ENCODE measurements around the gene RFX1.
A peak's percentile ranks its signal among the peaks of the same experiment; 100 is the strongest.
"Not testable (repeated sequence)": the region's sequence is repeated elsewhere in the genome, so short reads cannot be mapped to it uniquely, and the experiment has no call there.

Gene RFX1

DNA sequence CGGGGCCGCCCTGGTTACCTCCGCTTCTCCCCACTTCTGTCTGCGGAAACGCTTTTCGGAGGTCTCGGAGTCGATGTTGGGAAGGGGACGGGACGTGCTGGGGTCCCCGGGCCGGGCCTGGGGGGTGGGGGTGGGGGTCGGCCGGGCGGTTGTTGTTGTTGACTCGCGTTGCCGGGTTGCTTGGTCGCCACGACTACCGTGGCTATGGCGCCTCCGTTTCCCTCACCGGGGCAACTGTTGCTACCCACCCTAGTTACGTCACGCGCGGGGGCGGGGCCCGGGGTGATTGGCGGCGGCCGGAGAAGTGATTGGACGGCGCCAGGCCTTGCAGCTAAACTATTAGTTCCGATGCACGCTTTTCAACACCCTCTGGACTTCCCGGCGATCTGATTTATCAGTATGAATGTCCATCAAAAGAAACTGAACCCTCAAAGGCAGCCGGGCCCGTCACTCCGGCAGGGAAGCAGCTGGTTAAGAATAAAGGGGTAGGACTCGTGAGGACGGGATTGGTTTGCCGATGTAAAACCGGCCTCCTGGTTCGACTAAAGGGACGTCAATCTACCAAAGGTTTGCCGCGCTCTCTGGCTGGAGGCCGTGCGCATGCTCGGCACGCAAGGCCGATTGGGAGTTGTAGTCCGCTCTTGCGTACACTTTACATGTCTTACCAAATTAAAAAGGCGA is at the start of gene RFX1:
Gene RFX1, minus strand, starts transcription at position 236 of the 681 bp plus-strand sequence. CDS start 12,477 bp downstream, outside the sequence.
- Mint-ChIP-seq H3K27ac (ENCODE audit: low read depth) (peak within 1 kb of the TSS; percentile 99), H3K27me3 (no peaks in the 10 kb centered on the region), H3K9me3 (no peaks in the 10 kb centered on the region), H3K4me1 (peaks cover 32% of the 10 kb centered on the region), H3K36me3 (ENCODE audit: insufficient read depth) (peaks cover 27% of the 10 kb centered on the region), H3K4me3 (peak within 1 kb of the TSS; percentile 88)
- ATAC-seq (replicated peaks; ENCODE audit: extremely low read depth, poor library complexity, severe bottlenecking) (peak; percentile 75), DNase-seq (ENCODE audit: low spot score in 2 of 2) (peak; percentile 100)

DNA sequence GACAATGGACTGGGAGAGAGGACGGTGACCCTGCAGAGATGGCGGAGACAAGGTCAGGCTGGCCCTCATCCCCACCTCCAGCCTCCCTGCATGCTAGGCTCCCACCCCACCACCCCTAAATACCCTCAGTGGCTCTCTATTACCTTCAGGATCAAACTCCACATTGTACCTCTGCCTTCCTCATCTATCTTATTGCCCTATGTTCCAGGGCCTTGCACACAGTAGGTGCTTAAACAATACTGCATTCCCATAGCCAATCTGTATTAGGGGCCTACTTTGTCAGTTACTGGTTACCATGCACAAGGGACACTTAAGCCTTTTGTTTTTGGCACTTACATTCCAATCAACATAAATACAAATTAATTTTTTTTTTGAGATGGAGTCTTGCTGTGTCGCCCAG is 49.3 kb upstream of the RFX1 start:
- Mint-ChIP-seq H3K27ac (ENCODE audit: low read depth) (no peak overlapping the region), H3K4me3 (no peak overlapping the region), H3K4me1 (peaks cover 27% of the 10 kb centered on the region), H3K9me3 (no peaks in the 10 kb centered on the region), H3K36me3 (ENCODE audit: insufficient read depth) (peaks cover 22% of the 10 kb centered on the region), H3K27me3 (peaks cover 29% of the 10 kb centered on the region)
- ATAC-seq (replicated peaks; ENCODE audit: extremely low read depth, poor library complexity, severe bottlenecking) (no peak), DNase-seq (ENCODE audit: low spot score in 2 of 2) (no peak)

DNA sequence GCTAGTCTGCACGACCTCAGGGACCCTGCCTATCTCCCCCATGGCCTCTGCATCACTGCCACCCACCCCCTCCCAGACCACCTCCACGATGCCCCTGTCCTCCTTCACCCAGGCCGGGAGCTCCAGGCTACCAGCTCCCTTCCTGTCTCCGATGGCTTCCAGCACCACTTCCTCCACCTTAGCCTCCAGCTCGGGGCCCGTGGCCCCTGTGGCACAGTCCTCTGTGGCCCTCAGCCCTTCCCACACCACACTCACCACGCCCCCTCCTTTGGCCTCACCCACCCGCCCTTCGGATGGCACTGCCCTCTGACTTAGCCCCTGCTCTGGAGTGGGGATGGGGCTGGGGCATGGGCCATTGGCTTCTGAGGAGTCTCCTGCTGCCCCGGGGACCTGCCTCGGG is 48.6 kb upstream of the RFX1 start:
- ATAC-seq (replicated peaks; ENCODE audit: extremely low read depth, poor library complexity, severe bottlenecking) (no peak), DNase-seq (ENCODE audit: low spot score in 2 of 2) (no peak)
- Mint-ChIP-seq H3K4me1 (peaks cover 27% of the 10 kb centered on the region), H3K4me3 (no peak overlapping the region), H3K27ac (ENCODE audit: low read depth) (peak overlapping the region; percentile 58), H3K9me3 (no peaks in the 10 kb centered on the region), H3K27me3 (peaks cover 22% of the 10 kb centered on the region), H3K36me3 (ENCODE audit: insufficient read depth) (peaks cover 29% of the 10 kb centered on the region)

DNA sequence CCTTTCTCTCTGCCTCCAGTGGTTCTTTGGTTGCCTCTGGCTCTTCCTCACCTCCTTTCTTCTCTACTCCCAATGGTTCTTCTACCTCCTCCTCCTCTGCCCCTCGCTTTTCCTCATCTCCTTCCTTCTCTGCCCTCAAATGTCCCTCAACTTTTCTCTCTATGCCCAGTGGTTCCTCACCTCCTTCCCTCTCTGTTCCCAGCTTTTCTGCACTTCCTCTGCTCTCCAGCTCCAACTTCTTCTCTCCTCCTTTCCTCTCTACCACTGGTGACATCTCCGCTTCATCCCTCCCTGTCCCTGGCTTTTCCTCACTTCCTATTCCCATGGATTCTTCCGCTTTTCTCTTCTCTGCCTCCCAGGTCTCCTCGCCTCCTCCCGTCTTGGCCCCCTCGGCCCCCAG is 48.0 kb upstream of the RFX1 start:
- Mint-ChIP-seq H3K4me3 (no peak overlapping the region), H3K9me3 (no peaks in the 10 kb centered on the region), H3K36me3 (ENCODE audit: insufficient read depth) (peaks cover 35% of the 10 kb centered on the region), H3K4me1 (peaks cover 25% of the 10 kb centered on the region), H3K27me3 (peaks cover 16% of the 10 kb centered on the region), H3K27ac (ENCODE audit: low read depth) (peak overlapping the region; percentile 58)
- DNase-seq (ENCODE audit: low spot score in 2 of 2) (no peak), ATAC-seq (replicated peaks; ENCODE audit: extremely low read depth, poor library complexity, severe bottlenecking) (no peak)

DNA sequence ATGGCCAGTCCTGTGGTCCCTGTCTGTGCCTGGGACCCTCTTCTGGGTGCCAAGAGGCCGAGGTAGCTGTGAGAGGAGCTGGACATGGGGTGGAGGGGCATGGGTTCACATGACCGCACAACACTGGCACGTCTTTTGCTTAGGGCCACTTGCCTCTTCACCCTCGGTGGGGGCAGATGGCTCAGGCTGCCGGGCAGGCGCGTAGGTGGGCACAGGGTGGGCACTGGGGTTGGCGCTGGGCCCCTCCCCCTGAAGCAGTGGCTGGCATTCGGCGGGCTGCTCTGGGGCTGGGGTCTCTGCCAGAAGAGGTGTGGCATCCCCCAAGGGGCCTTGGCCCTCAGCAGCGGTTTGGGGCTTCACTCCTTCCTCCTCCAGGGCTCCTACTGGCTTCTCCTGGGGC is 47.4 kb upstream of the RFX1 start:
- peaks cover 23% of the 10 kb centered on the region for H3K4me1 Mint-ChIP-seq
- no peak overlapping the region for H3K4me3 Mint-ChIP-seq
- DNase-seq (ENCODE audit: low spot score in 2 of 2) (no peak), ATAC-seq (replicated peaks; ENCODE audit: extremely low read depth, poor library complexity, severe bottlenecking) (no peak)
- H3K27me3 Mint-ChIP-seq = peaks cover 10% of the 10 kb centered on the region
- peak overlapping the region; percentile 58 for H3K27ac Mint-ChIP-seq (ENCODE audit: low read depth)
- H3K36me3 Mint-ChIP-seq (ENCODE audit: insufficient read depth) = peaks cover 41% of the 10 kb centered on the region
- H3K9me3 Mint-ChIP-seq = no peaks in the 10 kb centered on the region

DNA sequence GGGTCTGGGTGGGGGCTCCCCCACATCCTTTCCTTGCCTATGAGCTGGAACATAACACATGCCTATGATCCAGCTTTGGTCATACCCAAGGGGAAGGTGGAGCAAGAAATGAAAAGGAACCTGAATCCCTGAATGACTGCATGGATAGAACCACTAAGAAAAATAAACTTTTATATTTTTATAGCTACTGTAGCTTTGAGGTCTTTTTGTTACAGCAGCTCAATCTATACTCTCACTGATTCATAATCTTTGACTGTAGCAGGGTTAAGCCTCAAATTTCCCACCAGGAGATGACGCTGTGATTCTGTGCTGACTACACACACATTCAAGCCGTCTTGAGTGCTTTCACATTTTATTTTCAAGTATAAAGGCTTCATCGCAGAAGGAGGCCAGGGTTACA is 46.9 kb upstream of the RFX1 start:
- Mint-ChIP-seq H3K4me1 (peaks cover 21% of the 10 kb centered on the region), H3K4me3 (no peak overlapping the region), H3K36me3 (ENCODE audit: insufficient read depth) (peaks cover 43% of the 10 kb centered on the region), H3K9me3 (no peaks in the 10 kb centered on the region), H3K27me3 (peaks cover 5% of the 10 kb centered on the region), H3K27ac (ENCODE audit: low read depth) (peak overlapping the region; percentile 44)
- DNase-seq (ENCODE audit: low spot score in 2 of 2) (no peak), ATAC-seq (replicated peaks; ENCODE audit: extremely low read depth, poor library complexity, severe bottlenecking) (no peak)

DNA sequence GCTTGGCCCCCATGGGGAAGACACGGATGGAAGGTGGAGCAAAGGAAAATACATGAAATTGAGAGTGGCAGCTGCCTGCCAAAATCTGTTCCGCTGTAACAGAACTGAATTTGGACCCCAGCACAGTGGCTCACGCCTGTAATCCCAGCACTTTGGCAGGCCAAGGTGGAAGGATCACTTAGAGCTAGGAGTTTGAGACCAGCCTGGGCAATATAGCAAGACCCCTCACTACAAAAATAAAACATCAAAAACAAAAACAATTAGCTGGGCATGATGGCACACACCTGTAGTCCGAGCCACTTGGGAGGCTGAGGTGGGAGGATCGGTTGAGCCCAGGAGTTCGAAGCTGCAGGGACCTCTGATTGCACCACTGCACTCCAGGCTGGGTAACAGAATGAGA is 46.4 kb upstream of the RFX1 start:
- no peaks in the 10 kb centered on the region for H3K9me3 Mint-ChIP-seq
- ATAC-seq (replicated peaks; ENCODE audit: extremely low read depth, poor library complexity, severe bottlenecking) = no peak
- no peak overlapping the region for H3K4me3 Mint-ChIP-seq
- H3K27me3 Mint-ChIP-seq = no peaks in the 10 kb centered on the region
- peaks cover 17% of the 10 kb centered on the region for H3K4me1 Mint-ChIP-seq
- peaks cover 48% of the 10 kb centered on the region for H3K36me3 Mint-ChIP-seq (ENCODE audit: insufficient read depth)
- peak overlapping the region; percentile 44 for H3K27ac Mint-ChIP-seq (ENCODE audit: low read depth)
- no peak for DNase-seq (ENCODE audit: low spot score in 2 of 2)

DNA sequence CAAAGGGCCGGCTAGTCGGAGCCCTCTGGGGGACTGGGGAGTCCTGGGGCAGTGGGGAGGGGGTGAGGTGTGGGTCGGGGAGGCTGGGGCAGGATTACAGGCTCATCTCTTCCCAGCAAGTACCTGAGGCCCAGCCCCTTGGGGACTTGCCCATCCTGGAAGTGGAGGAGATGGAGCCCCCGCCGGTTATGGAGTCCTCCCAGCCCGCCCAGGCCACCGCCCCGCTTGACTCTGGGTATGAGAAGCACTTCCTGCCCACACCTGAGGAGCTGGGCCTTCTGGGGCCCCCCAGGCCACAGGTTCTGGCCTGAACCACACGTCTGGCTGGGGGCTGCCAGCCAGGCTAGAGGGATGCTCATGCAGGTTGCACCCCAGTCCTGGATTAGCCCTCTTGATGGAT is 45.9 kb upstream of the RFX1 start:
- peaks cover 17% of the 10 kb centered on the region for H3K4me1 Mint-ChIP-seq
- no peak overlapping the region for H3K4me3 Mint-ChIP-seq
- no peaks in the 10 kb centered on the region for H3K9me3 Mint-ChIP-seq
- DNase-seq (ENCODE audit: low spot score in 2 of 2) = no peak
- H3K27ac Mint-ChIP-seq (ENCODE audit: low read depth) = peak overlapping the region; percentile 44
- peaks cover 53% of the 10 kb centered on the region for H3K36me3 Mint-ChIP-seq (ENCODE audit: insufficient read depth)
- H3K27me3 Mint-ChIP-seq = no peaks in the 10 kb centered on the region
- ATAC-seq (replicated peaks; ENCODE audit: extremely low read depth, poor library complexity, severe bottlenecking) = no peak

DNA sequence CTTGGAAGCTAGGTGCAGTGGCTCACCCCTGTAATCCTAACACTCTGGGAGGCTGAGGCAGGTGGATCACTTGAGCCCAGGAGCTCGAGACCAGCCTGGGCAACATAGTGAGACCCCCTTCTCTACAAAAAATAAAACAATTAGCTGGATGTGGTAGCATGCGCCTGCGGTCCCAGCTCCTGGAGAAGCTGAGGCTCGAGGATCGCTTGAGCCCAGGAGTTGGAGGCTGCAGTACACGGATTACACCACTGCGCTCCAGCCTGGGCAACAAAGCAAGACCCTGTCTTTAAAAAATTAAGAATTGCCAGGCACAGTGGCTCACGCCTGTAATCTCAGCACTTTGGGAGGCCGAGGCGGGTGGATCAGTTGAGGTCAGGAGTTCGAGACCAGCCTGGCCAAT is 44.8 kb upstream of the RFX1 start:
- H3K27me3 Mint-ChIP-seq; ATAC-seq (replicated peaks; ENCODE audit: extremely low read depth, poor library complexity, severe bottlenecking); H3K27ac Mint-ChIP-seq (ENCODE audit: low read depth); H3K4me3 Mint-ChIP-seq; H3K9me3 Mint-ChIP-seq; DNase-seq (ENCODE audit: low spot score in 2 of 2): not testable (repeated sequence)
- Mint-ChIP-seq H3K4me1 (peaks cover 17% of the 10 kb centered on the region), H3K36me3 (ENCODE audit: insufficient read depth) (peaks cover 60% of the 10 kb centered on the region)

DNA sequence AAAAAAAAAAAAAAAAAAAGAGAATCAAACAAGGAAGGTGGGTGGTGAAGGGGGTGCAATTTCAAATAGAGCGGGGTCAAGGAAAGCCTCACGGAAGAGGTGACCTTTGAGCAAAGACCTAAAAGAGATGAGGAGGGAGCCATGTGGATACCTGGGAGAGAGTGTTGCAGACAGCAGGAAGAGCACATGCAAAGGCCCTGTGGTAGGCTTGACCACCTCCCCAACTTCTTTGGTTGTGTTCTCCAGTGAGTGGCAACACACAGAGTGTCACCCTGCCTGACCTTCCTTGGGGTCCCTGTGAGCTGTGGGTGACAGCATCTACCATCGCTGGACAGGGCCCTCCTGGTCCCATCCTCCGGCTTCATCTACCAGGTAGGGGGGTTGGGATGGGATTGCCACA is 44.4 kb upstream of the RFX1 start:
- H3K36me3 Mint-ChIP-seq (ENCODE audit: insufficient read depth) = peaks cover 65% of the 10 kb centered on the region

DNA sequence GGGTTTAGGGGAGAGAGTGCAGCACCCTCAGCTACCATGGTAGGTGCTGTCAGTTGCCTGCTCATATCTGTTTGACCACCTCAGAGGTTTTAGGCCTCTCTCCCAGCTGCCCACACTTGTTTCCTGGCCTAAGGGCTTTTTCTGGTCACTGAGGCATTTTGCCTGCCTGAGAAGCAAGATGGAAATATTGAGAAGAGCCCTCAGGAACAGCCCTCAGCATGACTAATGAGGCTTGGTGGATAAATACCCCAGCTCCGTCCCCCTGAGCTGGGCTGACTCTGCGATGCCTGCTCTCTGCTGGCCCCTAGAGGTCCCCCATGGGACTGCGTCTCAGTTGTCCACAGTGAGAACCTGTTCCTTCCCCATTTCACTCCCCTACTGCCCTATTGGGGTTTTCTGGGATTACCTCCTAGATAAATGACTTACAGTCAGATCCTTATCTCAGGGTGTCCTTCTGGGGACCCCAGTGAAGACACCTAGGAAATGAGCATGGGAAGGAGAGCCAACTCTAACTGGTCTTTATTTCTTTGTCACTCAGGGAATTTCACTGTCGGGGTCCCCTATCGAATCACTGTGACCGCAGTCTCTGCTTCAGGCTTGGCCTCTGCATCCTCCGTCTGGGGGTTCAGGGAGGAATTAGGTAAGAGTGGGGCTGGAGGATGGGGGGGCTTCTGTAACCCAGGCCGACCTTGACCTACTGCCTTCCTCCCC is 42.5 kb upstream of the RFX1 start:
- ATAC-seq (replicated peaks; ENCODE audit: extremely low read depth, poor library complexity, severe bottlenecking) = peak; percentile 78
- peaks cover 7% of the 10 kb centered on the region for H3K4me1 Mint-ChIP-seq
- H3K4me3 Mint-ChIP-seq = no peak overlapping the region
- no peaks in the 10 kb centered on the region for H3K9me3 Mint-ChIP-seq
- no peaks in the 10 kb centered on the region for H3K27me3 Mint-ChIP-seq
- H3K36me3 Mint-ChIP-seq (ENCODE audit: insufficient read depth) = peaks cover 78% of the 10 kb centered on the region
- H3K27ac Mint-ChIP-seq (ENCODE audit: low read depth) = no peak overlapping the region
- DNase-seq (ENCODE audit: low spot score in 2 of 2) = peak; percentile 65 to 75

More for the DNA sequence above, 44.4 kb upstream of the RFX1 start:
- no peak for ATAC-seq (replicated peaks; ENCODE audit: extremely low read depth, poor library complexity, severe bottlenecking)
- Mint-ChIP-seq H3K27ac (ENCODE audit: low read depth) (no peak overlapping the region), H3K27me3 (no peaks in the 10 kb centered on the region), H3K4me3 (no peak overlapping the region), H3K9me3 (no peaks in the 10 kb centered on the region), H3K4me1 (peaks cover 16% of the 10 kb centered on the region)
- DNase-seq (ENCODE audit: low spot score in 2 of 2) = no peak

DNA sequence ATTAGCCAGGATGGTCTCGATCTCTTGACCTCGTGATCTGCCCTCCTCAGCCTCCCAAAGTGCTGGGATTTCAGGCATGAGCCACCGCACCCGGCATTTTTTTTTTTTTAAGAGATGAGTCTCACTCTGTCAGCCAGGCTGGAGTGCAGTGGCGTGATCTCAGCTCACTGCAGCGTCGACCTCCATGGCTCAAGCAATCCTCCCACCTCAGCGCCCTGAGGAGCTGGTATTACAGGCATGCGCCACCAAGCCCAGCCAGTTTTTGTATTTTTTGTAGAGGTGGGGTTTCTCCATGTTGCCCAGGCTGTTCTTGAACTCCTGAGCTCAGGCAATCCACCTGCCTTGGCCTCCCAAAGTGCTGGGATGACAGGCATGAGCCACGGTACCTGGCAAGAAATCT is 41.7 kb upstream of the RFX1 start:
- not testable (repeated sequence) for ATAC-seq (replicated peaks; ENCODE audit: extremely low read depth, poor library complexity, severe bottlenecking); H3K27ac Mint-ChIP-seq (ENCODE audit: low read depth); H3K27me3 Mint-ChIP-seq; DNase-seq (ENCODE audit: low spot score in 2 of 2); H3K9me3 Mint-ChIP-seq; H3K4me3 Mint-ChIP-seq
- H3K4me1 Mint-ChIP-seq = peaks cover 10% of the 10 kb centered on the region
- H3K36me3 Mint-ChIP-seq (ENCODE audit: insufficient read depth) = peaks cover 83% of the 10 kb centered on the region

Data from central memory CD8-positive, alpha-beta T cell (primary cell).